COLO668 (cell line): Measurements from ENCODE around the gene GAD1.
A peak's percentile ranks its signal among the peaks of the same experiment; 100 is the strongest.

Experiments used
- DNase-seq: peaks from one replicate; lab custom pipeline; 2025; ENCODE audit not compliant: unreplicated experiment; lab: John Stamatoyannopoulos, UW

Gene GAD1

DNA sequence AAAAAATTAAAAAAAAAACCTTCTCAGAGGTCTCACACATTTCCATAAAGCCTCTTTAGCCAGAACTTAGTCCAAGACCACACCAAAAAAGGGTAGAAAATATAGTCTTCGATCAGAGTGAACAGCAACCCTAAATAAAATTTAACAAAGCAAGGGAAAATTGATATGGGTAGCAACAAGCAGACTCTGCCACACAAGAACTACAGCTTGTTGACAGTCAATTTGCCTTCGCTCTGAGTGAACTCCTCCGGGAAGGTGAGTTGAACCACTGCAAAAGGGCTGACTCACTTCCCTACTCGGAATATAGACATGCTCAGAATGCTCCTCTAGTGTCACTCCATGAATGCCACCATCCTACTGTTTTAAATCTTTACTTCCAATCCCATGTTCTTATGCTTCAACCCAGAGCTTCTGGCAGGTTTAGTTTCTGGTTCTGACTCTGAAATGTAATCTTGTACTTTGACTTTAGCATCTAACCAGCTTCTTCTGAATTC is 24.1 kb downstream of the GAD1 start:
- no peak for DNase-seq

DNA sequence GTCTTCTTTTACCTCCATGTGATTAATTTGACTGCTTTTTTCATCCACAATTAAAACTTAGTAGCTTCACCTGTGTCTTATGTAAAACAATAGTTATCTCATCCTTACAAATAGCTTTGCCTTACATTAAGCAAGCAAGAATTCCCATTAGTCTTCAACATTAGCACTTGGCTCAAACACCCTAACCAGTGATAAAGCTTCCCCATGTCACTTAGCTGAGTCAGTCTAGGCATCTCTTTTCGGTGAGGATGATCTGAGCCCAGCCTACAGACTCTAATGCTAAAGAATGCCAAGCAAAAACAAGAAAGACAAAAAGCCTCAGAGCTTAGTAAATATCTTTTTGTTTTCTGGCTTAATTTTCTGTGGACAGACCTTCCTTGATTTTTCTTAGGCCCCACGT is 26.1 kb downstream of the GAD1 start:
- DNase-seq, result no peak

DNA sequence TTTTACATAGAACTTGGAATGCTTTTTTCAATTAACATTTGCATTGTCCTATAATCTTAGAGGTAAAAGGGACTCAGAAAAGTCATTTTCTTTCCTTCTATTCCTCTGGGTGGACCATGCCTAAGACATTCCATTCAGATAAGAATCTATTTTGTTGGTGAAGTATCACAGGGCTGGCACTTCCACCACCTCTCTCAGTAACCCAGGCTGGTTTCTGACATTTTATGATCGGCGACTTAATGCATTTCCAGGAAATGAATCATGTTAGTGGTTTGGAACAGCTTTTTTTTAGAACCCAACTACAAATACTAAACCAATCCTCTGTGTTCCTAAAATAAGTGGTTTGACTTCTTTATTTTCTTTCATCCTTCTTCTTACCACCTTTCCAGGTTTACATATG is 27.0 kb downstream of the GAD1 start:
- no peak for DNase-seq

DNA sequence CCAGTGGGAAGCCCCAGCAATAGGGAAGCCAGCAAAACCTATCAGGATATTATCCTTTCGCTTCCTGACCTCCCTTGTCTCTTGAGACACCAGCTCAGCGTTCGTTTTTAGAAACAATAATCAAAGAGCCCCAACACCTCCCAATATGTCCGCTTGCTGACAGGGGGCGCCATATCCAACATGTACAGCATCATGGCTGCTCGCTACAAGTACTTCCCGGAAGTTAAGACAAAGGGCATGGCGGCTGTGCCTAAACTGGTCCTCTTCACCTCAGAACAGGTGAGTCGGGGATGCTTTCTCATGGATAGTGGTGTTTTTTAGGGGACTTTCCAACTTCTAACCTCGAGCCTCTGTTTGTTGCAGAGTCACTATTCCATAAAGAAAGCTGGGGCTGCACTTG is 28.7 kb downstream of the GAD1 start:
- peak; percentile 30 for DNase-seq

DNA sequence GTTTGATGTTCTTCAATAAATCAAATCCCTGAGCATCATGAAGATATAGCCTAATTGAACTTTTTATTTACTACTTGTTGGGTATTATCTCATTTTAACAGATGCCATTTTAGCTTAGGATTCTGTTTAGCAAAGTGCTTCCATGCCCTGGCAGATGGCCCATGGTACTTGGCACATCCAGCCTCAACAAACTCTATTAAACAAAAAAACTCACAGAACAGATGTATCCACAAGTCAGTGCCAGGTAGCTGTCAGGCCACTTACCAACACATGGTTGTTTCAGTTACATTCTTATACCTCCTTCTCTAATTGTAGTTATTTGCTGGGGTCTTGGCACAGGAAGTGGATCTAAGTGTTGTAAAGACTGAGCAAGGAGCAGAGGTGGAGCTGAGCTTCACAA is 29.6 kb downstream of the GAD1 start:
- DNase-seq, result no peak

GRCh38 chr2:170847716-170848115 is 31.0 kb downstream of the GAD1 start:
- no peak for DNase-seq

GRCh38 chr2:170848587-170848986 is 31.9 kb downstream of the GAD1 start:
- DNase-seq, result no peak

DNA sequence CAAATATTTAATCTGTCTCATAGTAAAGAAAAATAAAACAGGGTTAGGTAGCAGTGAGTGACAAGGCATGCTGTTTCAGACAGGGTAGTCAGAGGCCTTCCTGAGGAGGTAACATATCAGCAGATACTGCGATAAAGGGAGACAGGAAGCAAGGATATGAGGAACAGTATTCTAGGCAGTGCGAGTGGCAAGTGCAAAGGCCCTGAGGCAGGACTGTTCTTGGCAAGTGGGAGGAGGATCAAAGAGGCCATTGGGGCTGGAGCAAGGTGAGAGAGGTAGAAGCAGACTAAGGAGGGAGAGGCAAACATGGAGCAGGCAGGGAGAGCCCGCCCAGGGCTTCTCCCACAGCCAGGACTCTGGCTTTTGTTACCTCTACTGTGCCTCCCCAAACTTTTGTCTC is 33.6 kb downstream of the GAD1 start:
- DNase-seq, result no peak

GRCh38 chr2:170851635-170852034 is 34.9 kb downstream of the GAD1 start:
- no peak for DNase-seq

- DNase-seq, result no peak
Measured at GRCh38 chr2:170856066-170856465, 39.4 kb downstream of the GAD1 start.

DNA sequence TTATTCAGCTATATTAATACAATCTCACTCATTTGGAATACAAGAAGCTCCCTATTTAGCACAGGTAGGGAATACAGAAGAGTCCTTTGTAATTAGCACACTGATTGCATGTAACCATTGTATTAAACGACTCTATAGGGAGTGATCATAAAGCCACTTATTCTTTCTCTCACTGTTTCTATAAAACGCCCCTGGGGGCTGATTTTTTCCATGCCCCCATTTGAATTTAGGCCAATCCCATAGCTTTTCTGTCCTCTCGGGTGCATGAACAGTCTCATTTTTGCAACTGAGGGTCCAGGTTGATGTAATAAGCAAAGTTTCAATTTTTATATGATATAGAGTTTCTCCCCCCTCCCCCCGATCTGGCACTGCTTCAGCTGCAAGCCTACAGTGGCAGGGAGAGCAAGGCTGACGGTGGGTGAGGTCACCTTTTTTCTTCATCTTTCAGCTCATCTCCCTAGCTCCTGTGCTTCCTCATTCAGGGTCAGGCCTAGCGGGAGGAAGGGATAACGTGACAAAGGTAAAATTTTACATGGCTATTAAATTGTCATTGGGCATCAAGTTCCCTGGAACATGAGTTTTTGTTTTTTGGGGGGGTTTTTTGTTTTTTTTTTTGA is 45.7 kb downstream of the GAD1 start:
- DNase-seq, result no peak

- no peak for DNase-seq
Measured at GRCh38 chr2:170863087-170863486, 46.4 kb downstream of the GAD1 start.

DNA sequence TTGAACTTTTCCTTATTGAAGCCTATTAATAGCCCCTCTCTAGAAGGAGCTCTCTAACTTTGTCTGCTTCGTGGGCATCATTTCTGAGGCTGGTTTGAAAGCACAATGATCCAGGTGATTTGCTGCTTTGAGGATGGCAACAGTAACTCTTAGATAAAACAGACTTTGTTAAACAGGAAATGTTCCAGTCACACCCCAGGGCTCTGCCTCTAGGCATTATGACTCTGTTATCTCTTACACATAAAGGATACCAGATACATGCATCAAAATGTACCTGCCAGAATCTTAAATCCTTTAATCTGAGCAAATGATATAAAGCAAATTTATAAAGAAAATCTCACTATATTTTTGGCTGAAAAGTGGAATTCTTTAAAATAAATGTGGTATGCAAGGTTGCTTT is 52.3 kb downstream of the GAD1 start:
- no peak for DNase-seq

DNA sequence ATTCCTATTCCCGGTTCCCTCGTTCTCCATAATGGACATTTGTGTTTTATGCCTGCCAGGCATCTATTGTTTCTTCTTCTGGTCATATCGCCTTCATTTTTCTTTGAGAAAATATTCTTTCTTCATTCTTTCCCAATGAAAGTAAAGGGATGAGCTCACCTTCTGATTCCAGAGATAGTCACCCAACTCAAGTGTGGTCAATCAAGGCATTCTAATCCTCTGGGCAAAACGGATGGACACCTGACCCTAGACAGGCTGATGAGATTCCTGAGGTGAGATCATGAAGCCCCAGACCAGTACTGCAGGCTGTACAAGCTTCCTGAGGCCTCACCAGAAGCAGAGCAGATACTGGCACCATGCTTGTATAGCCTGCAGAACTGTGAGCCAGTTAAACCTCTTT is 52.8 kb downstream of the GAD1 start:
- no peak for DNase-seq

GRCh38 chr2:170873035-170873692 is 56.5 kb downstream of the GAD1 start:
- DNase-seq, result peak; percentile 76

DNA sequence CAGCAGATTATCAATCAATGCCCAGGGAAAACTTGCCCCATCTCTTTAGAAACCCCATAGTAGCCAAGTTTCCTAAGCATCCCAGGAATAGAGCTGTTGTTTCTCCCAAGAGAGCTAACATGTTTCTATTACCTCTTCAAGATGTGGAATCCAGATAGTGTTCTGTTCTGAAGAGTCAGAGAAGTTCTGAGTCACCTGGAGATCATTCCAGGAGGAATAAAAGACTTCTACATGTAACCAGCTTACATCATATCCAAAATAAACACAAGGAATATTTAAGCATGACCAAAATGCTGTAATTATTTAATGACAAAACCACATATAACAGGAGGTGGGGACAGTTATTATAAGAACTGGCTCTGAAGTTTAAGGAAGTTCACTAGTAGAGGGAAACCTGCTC is 61.4 kb downstream of the GAD1 start:
- DNase-seq, result no peak

GRCh38 chr2:170878505-170878904 is 61.8 kb downstream of the GAD1 start:
- DNase-seq, result no peak

DNA sequence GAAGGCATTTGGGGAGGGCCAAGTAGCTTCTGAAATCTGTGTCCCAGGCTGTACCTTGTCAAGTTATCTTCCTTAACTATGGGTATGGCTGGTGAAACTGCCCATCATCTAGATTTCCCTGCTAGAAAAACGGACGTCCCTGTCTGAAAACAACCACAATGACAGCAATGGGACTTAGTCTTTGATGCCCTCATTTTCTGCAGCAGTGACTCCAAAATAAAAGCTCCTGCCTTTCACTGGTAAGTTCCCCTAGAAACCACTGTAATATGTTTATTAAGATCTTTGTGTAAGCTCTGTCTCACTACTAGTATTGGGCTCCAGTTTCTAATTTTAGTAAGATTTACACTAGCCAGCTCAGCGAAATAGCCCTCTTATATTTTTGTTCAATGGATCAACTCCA is 65.2 kb downstream of the GAD1 start:
- no peak for DNase-seq

- no peak for DNase-seq
Measured at GRCh38 chr2:170882758-170883157, 66.1 kb downstream of the GAD1 start.

- DNase-seq, result no peak
Measured at GRCh38 chr2:170883683-170884082, 67.0 kb downstream of the GAD1 start.

GRCh38 chr2:170885130-170885791 is 68.6 kb downstream of the GAD1 start:
- DNase-seq, result no peak

- DNase-seq, result no peak
Measured at GRCh38 chr2:170886386-170886785, 69.7 kb downstream of the GAD1 start.
